C4-2B (cell line): ENCODE results near the gene PLD4.

ENCODE experiments used
- H3K27ac ChIP-seq: fragments of 450-650 bp; 2 replicates; pipeline ENCODE4 v1.5.1; 2017
- ZFX ChIP-seq: fragments of 450-650 bp; IDR thresholded peaks from 2 replicates; pipeline ENCODE4 v1.6.1; 2017
- TF ChIP-seq, protein P1 (sequence below): fragments of 450-650 bp; conservative IDR thresholded peaks from 2 replicates; pipeline ENCODE4 v1.5.1; 2017; ENCODE audit warnings: mild to moderate bottlenecking

Gene PLD4

DNA sequence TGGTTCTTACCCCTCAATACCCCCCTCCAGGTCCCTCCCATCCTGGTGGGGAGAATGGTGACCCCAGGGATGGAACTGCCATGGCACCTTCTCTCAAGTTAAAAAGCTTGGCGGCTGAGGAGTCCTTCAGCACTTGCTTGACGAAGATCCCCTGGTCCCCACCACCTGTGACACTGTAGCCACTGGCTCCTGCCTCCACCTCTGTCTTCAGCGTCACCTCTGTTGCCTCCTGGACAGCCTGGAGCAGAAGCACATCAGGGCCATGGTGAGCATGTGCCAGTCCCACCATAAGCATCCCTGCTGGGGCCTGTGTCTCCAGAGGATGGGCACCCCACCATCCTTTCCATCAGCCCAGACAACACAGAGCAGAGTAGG is 30.7 kb downstream of the PLD4 start:
- TF ChIP-seq, protein P1, sequence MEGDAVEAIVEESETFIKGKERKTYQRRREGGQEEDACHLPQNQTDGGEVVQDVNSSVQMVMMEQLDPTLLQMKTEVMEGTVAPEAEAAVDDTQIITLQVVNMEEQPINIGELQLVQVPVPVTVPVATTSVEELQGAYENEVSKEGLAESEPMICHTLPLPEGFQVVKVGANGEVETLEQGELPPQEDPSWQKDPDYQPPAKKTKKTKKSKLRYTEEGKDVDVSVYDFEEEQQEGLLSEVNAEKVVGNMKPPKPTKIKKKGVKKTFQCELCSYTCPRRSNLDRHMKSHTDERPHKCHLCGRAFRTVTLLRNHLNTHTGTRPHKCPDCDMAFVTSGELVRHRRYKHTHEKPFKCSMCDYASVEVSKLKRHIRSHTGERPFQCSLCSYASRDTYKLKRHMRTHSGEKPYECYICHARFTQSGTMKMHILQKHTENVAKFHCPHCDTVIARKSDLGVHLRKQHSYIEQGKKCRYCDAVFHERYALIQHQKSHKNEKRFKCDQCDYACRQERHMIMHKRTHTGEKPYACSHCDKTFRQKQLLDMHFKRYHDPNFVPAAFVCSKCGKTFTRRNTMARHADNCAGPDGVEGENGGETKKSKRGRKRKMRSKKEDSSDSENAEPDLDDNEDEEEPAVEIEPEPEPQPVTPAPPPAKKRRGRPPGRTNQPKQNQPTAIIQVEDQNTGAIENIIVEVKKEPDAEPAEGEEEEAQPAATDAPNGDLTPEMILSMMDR = no peak
- no peak for TF ChIP-seq ZFX
- no peak overlapping the region for H3K27ac ChIP-seq

GRCh38 chr14:104956290-104956890 is 31.7 kb downstream of the PLD4 start:
- no peak for TF ChIP-seq ZFX
- TF ChIP-seq, protein P1 = no peak
- no peak overlapping the region for H3K27ac ChIP-seq

DNA sequence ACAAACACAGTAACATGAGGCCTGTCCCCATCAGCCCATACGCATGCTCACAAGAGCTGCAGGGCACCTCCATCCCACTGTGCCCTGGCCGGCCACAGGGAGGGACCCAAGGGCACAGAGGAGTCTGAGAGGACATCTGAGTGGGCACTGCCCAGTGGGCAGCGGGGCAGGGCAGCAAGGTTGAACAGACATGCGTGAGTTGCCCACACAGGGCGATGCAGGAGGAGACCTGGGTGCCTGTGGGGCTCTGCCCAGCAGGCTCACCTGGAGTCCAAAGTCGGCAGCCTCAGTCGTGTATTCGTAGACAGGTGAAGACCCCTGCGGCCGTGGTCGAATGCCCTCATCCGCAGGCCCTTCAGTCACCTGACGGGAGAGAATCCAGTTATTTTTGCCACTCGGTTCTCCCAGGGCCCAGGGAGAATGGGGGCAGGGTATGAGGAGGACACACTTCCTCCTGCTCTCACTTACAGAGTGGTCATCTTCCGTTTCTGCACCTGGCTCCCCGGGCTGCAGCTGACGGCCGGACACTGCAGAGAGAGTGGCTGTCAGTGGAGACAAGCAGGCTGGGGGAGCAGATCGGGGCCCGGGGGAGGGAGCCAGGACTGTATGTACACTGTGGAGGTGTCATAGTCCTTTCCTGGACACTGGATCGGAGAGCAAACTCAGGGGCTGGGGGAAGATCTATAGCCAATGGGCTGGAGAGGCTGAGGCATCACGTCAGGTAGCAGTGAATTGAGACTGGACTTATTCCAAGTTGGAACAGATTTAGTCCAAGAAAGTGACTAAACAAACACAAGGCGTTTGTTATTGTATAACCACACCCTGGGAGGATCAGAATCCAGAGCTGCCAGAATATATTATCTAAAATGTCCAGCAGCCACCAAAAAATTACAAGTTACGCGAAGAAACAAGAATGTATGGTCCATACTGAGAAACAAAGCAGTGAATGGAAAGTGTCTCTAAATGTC is 32.8 kb downstream of the PLD4 start:
- no peak overlapping the region for H3K27ac ChIP-seq
- TF ChIP-seq, protein P1 = no peak
- TF ChIP-seq ZFX = no peak

- H3K27ac ChIP-seq = no peak overlapping the region
- no peak for TF ChIP-seq ZFX
- TF ChIP-seq, protein P1 = no peak
Observed at GRCh38 chr14:104964546-104964945, 39.9 kb downstream of the PLD4 start.

GRCh38 chr14:104965561-104966231 is 41.0 kb downstream of the PLD4 start:
- H3K27ac ChIP-seq = no peak overlapping the region
- TF ChIP-seq, protein P1 = no peak
- TF ChIP-seq ZFX = no peak

- TF ChIP-seq ZFX = no peak
- TF ChIP-seq, protein P1 = no peak
- H3K27ac ChIP-seq = no peak overlapping the region
Observed at GRCh38 chr14:104966261-104966865, 41.7 kb downstream of the PLD4 start.
